Fibroblast of lung (primary cell): ENCODE data around the gene THOC5.

Source experiments
- EZH2 ChIP-seq: IDR thresholded peaks from 2 replicates; pipeline ENCODE4 v1.5.1; 2012; ENCODE audit warnings: low read length, control low read depth, mild to moderate bottlenecking; ENCODE audit errors: missing control alignments
- TF ChIP-seq, protein P1 (sequence below), 2 donors: IDR thresholded peaks in 1 of 2; conservative IDR thresholded peaks in 1 of 2; 1 replicate in 1 of 2; 2 replicates in 1 of 2; pipeline ENCODE4 v1.5.1; 2011 to 2012; ENCODE audit warnings: low read length in 2 of 2, control low read depth in 1 of 2, inconsistent platforms in 1 of 2, low read depth in 1 of 2, mild to moderate bottlenecking in 1 of 2

DNA sequence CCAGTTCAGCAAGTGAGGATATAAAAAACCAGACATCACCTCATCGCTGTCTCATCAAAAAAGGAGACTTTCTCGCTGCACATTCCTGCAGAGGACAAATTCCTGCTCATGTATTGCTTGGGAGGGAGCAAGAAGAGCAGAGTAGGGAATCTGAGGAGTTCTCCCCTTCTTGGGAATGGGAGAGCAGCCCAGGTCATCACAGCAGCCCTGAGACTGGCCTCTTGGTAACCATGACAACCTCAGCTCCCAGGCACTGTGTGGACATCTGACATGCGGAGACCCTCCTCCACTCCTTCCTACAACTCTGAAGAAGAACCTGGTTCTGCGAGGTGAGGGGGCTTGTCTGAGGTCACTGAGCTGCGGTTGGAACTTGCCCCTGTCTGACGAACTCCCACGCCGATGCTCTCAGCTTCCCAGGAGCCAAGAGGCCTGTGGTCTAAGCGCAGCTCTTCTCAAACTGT, 97.3 kb downstream of the THOC5 start:
- TF ChIP-seq, protein P1, sequence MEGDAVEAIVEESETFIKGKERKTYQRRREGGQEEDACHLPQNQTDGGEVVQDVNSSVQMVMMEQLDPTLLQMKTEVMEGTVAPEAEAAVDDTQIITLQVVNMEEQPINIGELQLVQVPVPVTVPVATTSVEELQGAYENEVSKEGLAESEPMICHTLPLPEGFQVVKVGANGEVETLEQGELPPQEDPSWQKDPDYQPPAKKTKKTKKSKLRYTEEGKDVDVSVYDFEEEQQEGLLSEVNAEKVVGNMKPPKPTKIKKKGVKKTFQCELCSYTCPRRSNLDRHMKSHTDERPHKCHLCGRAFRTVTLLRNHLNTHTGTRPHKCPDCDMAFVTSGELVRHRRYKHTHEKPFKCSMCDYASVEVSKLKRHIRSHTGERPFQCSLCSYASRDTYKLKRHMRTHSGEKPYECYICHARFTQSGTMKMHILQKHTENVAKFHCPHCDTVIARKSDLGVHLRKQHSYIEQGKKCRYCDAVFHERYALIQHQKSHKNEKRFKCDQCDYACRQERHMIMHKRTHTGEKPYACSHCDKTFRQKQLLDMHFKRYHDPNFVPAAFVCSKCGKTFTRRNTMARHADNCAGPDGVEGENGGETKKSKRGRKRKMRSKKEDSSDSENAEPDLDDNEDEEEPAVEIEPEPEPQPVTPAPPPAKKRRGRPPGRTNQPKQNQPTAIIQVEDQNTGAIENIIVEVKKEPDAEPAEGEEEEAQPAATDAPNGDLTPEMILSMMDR (conservative IDR thresholded peaks at IDR 0.05 in 1 of 2, IDR thresholded peaks at IDR 0.05 in 1 of 2; ENCODE audit: low read depth in 1 of 2, low read length in 2 of 2), result no peak
- TF ChIP-seq EZH2, result no peak
